K562 (cell line): ENCODE results near the gene WDR46. TPM values are rescaled to one million over a fixed set of nuclear protein-coding genes. Genes with fewer than 3 reads are reported as not detected.

Experiments
- BRD4 ChIP-seq: fragments of 200-600 bp; sonication (generic); IDR thresholded peaks from 2 replicates; pipeline ENCODE4 v1.6.1; 2017; ENCODE audit warnings: inconsistent platforms
- BRD9 ChIP-seq: fragments of 450-650 bp; IDR thresholded peaks from 2 replicates; pipeline ENCODE4 v1.6.1; 2018; ENCODE audit warnings: low read depth; ENCODE audit not compliant: partially characterized antibody
- CUX1 ChIP-seq: fragments of 200-800 bp; sonication (Bioruptor generic); IDR thresholded peaks from 2 replicates; pipeline ENCODE4 v1.6.1; 2016; ENCODE audit warnings: missing genetic modification characterization, missing compliant biosample characterization
- GMEB1 ChIP-seq: fragments of 250-450 bp; sonication (Bioruptor Pico); IDR thresholded peaks from 2 replicates; pipeline ENCODE4 v1.4.0; 2020; ENCODE audit warnings: mild to moderate bottlenecking
- HDAC3 ChIP-seq: fragments of 450-650 bp; IDR thresholded peaks from 2 replicates; pipeline ENCODE4 v1.6.1; 2018; ENCODE audit warnings: borderline replicate concordance, mild to moderate bottlenecking, moderate library complexity; ENCODE audit not compliant: partially characterized antibody
- RFX1 ChIP-seq: fragments of 450-650 bp; IDR thresholded peaks from 2 replicates; pipeline ENCODE4 v1.6.1; 2016; ENCODE audit warnings: mild to moderate bottlenecking, moderate library complexity
- XRCC5 ChIP-seq: fragments of 200-400 bp; formaldehyde crosslinking; IDR thresholded peaks from 2 replicates; pipeline ENCODE4 v1.6.1; 2017; ENCODE audit warnings: low read depth, mild to moderate bottlenecking, low read length
- ZC3H11A ChIP-seq: IDR thresholded peaks from 2 replicates; pipeline ENCODE4 v1.6.1; 2012; ENCODE audit warnings: low read depth, low read length, improper control_type of control experiment
- ZNF140 ChIP-seq: fragments of 250-450 bp; sonication (Bioruptor Pico); IDR thresholded peaks from 2 replicates; pipeline ENCODE4 v1.8.0; 2021; ENCODE audit warnings: moderate library complexity, mild to moderate bottlenecking, inconsistent platforms
- ZNF224 ChIP-seq: sonication (generic); formaldehyde crosslinking; IDR thresholded peaks from 2 replicates; pipeline ENCODE4 v1.8.0; 2022; ENCODE audit warnings: mild to moderate bottlenecking, missing genetic modification reagents
- ZNF239 ChIP-seq: fragments of 250-450 bp; sonication (Bioruptor Pico); IDR thresholded peaks from 2 replicates; pipeline ENCODE4 v1.4.0; 2020; ENCODE audit warnings: mild to moderate bottlenecking
- ZNF668 ChIP-seq: fragments of 250-450 bp; sonication (Bioruptor Pico); IDR thresholded peaks from 2 replicates; pipeline ENCODE4 v1.8.0; 2022; ENCODE audit warnings: mild to moderate bottlenecking, inconsistent platforms
- polyA plus RNA-seq, 8 experiments: library from polyadenylated mRNA; depleted of rRNA in 4 of 8; stranded (reverse) in 5 of 8; unstranded in 3 of 8; fragments of >200 nt; fragmentation: Nextera tagmentation in 2 of 8; fragmentation: Illumina TruSeq in 1 of 8; extraction: Ambion mirVana in 2 of 8; extraction: Trizol in 1 of 8; gene quantifications; 2 replicates each; pipeline versions ENCODE4 v1.2.1 to v1.2.3, GENCODE V29; 2011 to 2014; ENCODE audit warnings: inconsistent platforms in 1 of 8, missing spikeins in 1 of 8
- total RNA-seq, 7 experiments: library from RNA; depleted of rRNA in 6 of 7; stranded (reverse); fragments of >200 nt in 6 of 7; fragmentation: Illumina TruSeq in 2 of 7; extraction: Trizol in 2 of 7; gene quantifications; 2 replicates each; pipeline versions ENCODE4 v1.2.1 to v1.2.3, GENCODE V29; 2011 to 2021; ENCODE audit warnings: low replicate concordance in 1 of 7
- TF ChIP-seq, protein P1 (sequence below): fragments of 450-650 bp; IDR thresholded peaks from 2 replicates; pipeline ENCODE4 v1.7.0; 2016; ENCODE audit warnings: borderline replicate concordance
- TF ChIP-seq, protein P2 (sequence below): fragments of 250-450 bp; sonication (Bioruptor Pico); IDR thresholded peaks from 2 replicates; pipeline ENCODE4 v1.4.0; 2020
- TF ChIP-seq, protein P3 (sequence below), 2 experiments: fragments of 450-650 bp in 1 of 2; sonication (generic) in 1 of 2; formaldehyde crosslinking in 1 of 2; IDR thresholded peaks in 1 of 2; conservative IDR thresholded peaks in 1 of 2; 2 replicates each; pipeline versions ENCODE4 v1.6.1 to v1.8.1; 2016 to 2023; ENCODE audit warnings: mild to moderate bottlenecking in 2 of 2, moderate library complexity in 2 of 2, inconsistent platforms in 1 of 2, missing genetic modification reagents in 1 of 2

Gene WDR46
- total and polyA plus RNA-seq, 9 of the 15 experiments (the other 6 are each of a cell fraction or from before 2014, with no cell fraction given), result 8.9 to 146 (median 93.1) TPM

GRCh38 chr6:33288921-33289783 is at the start of gene WDR46, which contains the start of gene PFDN6 (continued):
- TF ChIP-seq CUX1 (CRISPR knock-in tag) (no peak), ZNF239 (CRISPR knock-in tag) (peak; percentile 58; the same call in 1 of the 2 replicates), HDAC3 (no peak), ZC3H11A (no peak), GMEB1 (CRISPR knock-in tag) (no peak; the same call in 1 of the 2 replicates), ZNF668 (CRISPR knock-in tag) (0 out of 2 replicates have a peak, but pooled peaks have one; percentile 53), XRCC5 (no peak; the same call in 1 of the 2 replicates), ZNF140 (CRISPR knock-in tag) (no peak), BRD9 (no peak), ZNF224 (CRISPR knock-in tag) (no peak), RFX1 (no peak), BRD4 (no peak)
- TF ChIP-seq, protein P1, sequence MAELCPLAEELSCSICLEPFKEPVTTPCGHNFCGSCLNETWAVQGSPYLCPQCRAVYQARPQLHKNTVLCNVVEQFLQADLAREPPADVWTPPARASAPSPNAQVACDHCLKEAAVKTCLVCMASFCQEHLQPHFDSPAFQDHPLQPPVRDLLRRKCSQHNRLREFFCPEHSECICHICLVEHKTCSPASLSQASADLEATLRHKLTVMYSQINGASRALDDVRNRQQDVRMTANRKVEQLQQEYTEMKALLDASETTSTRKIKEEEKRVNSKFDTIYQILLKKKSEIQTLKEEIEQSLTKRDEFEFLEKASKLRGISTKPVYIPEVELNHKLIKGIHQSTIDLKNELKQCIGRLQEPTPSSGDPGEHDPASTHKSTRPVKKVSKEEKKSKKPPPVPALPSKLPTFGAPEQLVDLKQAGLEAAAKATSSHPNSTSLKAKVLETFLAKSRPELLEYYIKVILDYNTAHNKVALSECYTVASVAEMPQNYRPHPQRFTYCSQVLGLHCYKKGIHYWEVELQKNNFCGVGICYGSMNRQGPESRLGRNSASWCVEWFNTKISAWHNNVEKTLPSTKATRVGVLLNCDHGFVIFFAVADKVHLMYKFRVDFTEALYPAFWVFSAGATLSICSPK, result no peak
- TF ChIP-seq, protein P2, sequence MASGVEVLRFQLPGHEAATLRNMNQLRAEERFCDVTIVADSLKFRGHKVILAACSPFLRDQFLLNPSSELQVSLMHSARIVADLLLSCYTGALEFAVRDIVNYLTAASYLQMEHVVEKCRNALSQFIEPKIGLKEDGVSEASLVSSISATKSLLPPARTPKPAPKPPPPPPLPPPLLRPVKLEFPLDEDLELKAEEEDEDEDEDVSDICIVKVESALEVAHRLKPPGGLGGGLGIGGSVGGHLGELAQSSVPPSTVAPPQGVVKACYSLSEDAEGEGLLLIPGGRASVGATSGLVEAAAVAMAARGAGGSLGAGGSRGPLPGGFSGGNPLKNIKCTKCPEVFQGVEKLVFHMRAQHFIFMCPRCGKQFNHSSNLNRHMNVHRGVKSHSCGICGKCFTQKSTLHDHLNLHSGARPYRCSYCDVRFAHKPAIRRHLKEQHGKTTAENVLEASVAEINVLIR (CRISPR knock-in tag), result 0 out of 2 replicates have a peak, but pooled peaks have one; percentile 48
- TF ChIP-seq, protein P3, sequence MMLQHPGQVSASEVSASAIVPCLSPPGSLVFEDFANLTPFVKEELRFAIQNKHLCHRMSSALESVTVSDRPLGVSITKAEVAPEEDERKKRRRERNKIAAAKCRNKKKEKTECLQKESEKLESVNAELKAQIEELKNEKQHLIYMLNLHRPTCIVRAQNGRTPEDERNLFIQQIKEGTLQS (IDR thresholded peaks at IDR 0.05), result peak; percentile 30; the same call in 1 of the 2 replicates
- TF ChIP-seq, protein P3 (CRISPR knock-in tag; conservative IDR thresholded peaks at IDR 0.05), result no peak
